Neural crest cell (in vitro differentiated cells): Measurements from ENCODE around the gene TACC2. TPM values are rescaled to one million over a fixed set of nuclear protein-coding genes. Genes with fewer than 3 reads are reported as not detected.

ENCODE experiments used
- DNase-seq: peaks from one replicate; pipeline ENCODE4 v3.0.0; 2021; ENCODE audit warnings: low read depth, mixed read lengths, low spot score
- H3K27ac Mint-ChIP-seq: one replicate; pipeline ENCODE4 v1.8.0; 2021; ENCODE audit warnings: mild to moderate bottlenecking, mixed read lengths; ENCODE audit not compliant: unreplicated experiment
- H3K27me3 Mint-ChIP-seq: 2 replicates; pipeline ENCODE4 v1.8.0; 2021; ENCODE audit warnings: low read depth, mild to moderate bottlenecking, mixed read lengths
- H3K36me3 Mint-ChIP-seq: 2 replicates; pipeline ENCODE4 v1.8.0; 2021; ENCODE audit warnings: low read depth, mild to moderate bottlenecking, mixed read lengths
- H3K4me1 Mint-ChIP-seq: 2 replicates; pipeline ENCODE4 v1.8.0; 2021; ENCODE audit warnings: mixed read lengths
- H3K4me3 Mint-ChIP-seq: one replicate; pipeline ENCODE4 v1.8.0; 2021; ENCODE audit warnings: mild to moderate bottlenecking, mixed read lengths
- H3K9me3 Mint-ChIP-seq: 2 replicates; pipeline ENCODE4 v1.8.0; 2021; ENCODE audit warnings: mixed read lengths
- CTCF ChIP-seq: fragments of 200-600 bp; sonication (generic); conservative IDR thresholded peaks from 2 replicates; pipeline ENCODE4 v1.5.0; 2021; ENCODE audit warnings: antibody characterized with exemption, mild to moderate bottlenecking
- total RNA-seq: library from RNA; stranded (reverse); gene quantifications from 2 replicates; pipeline ENCODE4 v1.2.1, GENCODE V29; 2021

Gene TACC2
- total RNA-seq, 1 donor from 2014 or later: 48.2 TPM

GRCh38 chr10:122168598-122169394 is 179.8 kb downstream of the TACC2 start:
- H3K4me3 Mint-ChIP-seq: no peak overlapping the region
- peaks cover 3% of the 10 kb centered on the region for H3K36me3 Mint-ChIP-seq
- H3K4me1 Mint-ChIP-seq: peaks cover 76% of the 10 kb centered on the region
- no peaks in the 10 kb centered on the region for H3K27me3 Mint-ChIP-seq
- H3K27ac Mint-ChIP-seq: no peak overlapping the region
- DNase-seq: no peak
- H3K9me3 Mint-ChIP-seq: no peaks in the 10 kb centered on the region
- TF ChIP-seq CTCF: no peak

GRCh38 chr10:122170802-122171201 is 181.8 kb downstream of the TACC2 start:
- no peak for DNase-seq
- peak overlapping the region; percentile 20 for H3K4me3 Mint-ChIP-seq
- H3K4me1 Mint-ChIP-seq: peaks cover 62% of the 10 kb centered on the region
- no peaks in the 10 kb centered on the region for H3K27me3 Mint-ChIP-seq
- H3K27ac Mint-ChIP-seq: peak overlapping the region; percentile 78
- no peaks in the 10 kb centered on the region for H3K9me3 Mint-ChIP-seq
- peaks cover 3% of the 10 kb centered on the region for H3K36me3 Mint-ChIP-seq
- TF ChIP-seq CTCF: no peak

GRCh38 chr10:122171302-122172075 is 182.5 kb downstream of the TACC2 start:
- DNase-seq: no peak
- no peak for TF ChIP-seq CTCF
- Mint-ChIP-seq H3K27me3 (no peaks in the 10 kb centered on the region), H3K4me1 (peaks cover 60% of the 10 kb centered on the region), H3K27ac (peak overlapping the region; percentile 78), H3K36me3 (peaks cover 3% of the 10 kb centered on the region), H3K9me3 (no peaks in the 10 kb centered on the region), H3K4me3 (peak overlapping the region; percentile 20)

GRCh38 chr10:122172361-122173008 is 183.5 kb downstream of the TACC2 start:
- no peak for TF ChIP-seq CTCF
- no peak for DNase-seq
- peaks cover 3% of the 10 kb centered on the region for H3K36me3 Mint-ChIP-seq
- peaks cover 60% of the 10 kb centered on the region for H3K4me1 Mint-ChIP-seq
- peak overlapping the region; percentile 14 for H3K4me3 Mint-ChIP-seq
- H3K9me3 Mint-ChIP-seq: no peaks in the 10 kb centered on the region
- no peaks in the 10 kb centered on the region for H3K27me3 Mint-ChIP-seq
- peak overlapping the region; percentile 88 for H3K27ac Mint-ChIP-seq

- peaks cover 3% of the 10 kb centered on the region for H3K36me3 Mint-ChIP-seq
- no peak overlapping the region for H3K4me3 Mint-ChIP-seq
- H3K4me1 Mint-ChIP-seq: peaks cover 61% of the 10 kb centered on the region
- TF ChIP-seq CTCF: no peak
- peak overlapping the region; percentile 54 for H3K27ac Mint-ChIP-seq
- no peaks in the 10 kb centered on the region for H3K9me3 Mint-ChIP-seq
- H3K27me3 Mint-ChIP-seq: no peaks in the 10 kb centered on the region
- DNase-seq: no peak
Measured at GRCh38 chr10:122173337-122173736, 184.4 kb downstream of the TACC2 start.
